Mucosa of descending colon (tissue), 3 donors: ENCODE results near the gene ZNF184. TPM values are rescaled to one million over a fixed set of nuclear protein-coding genes. Genes with fewer than 3 reads are reported as not detected.
"Not testable (repeated sequence)": the region's sequence is repeated elsewhere in the genome, so short reads cannot be mapped to it uniquely, and the experiment has no call there.

Experiments used
- ATAC-seq: fragments of 200-7000 bp; cut with Tn5 transposase; one replicate; pipeline ENCODE4 v1.9.1; 2020; ENCODE audit warnings: mild to moderate bottlenecking, moderate library complexity
- DNase-seq, 3 donors: peaks; one replicate each; pipeline ENCODE4 v3.0.0-alpha.2; 2020
- H3K36me3 ChIP-seq: fragments of 200-600 bp; one replicate; pipeline ENCODE4 v1.8.0; 2021; ENCODE audit warnings: low read depth, mild to moderate bottlenecking
- H3K4me1 ChIP-seq: fragments of 200-600 bp; one replicate; pipeline ENCODE4 v1.8.0; 2021; ENCODE audit warnings: low read depth, mild to moderate bottlenecking
- H3K4me3 ChIP-seq: fragments of 200-600 bp; one replicate; pipeline ENCODE4 v1.8.0; 2021; ENCODE audit warnings: mild to moderate bottlenecking
- H3K9me3 ChIP-seq: fragments of 200-600 bp; one replicate; pipeline ENCODE4 v1.8.0; 2021; ENCODE audit warnings: mild to moderate bottlenecking
- intact Hi-C, 2 donors: fragments of 100-400 bp; cut with DNase I in 1 of 2; cut with micrococcal nuclease in 1 of 2; formaldehyde crosslinking; loops; one replicate each; pipeline versions ENCODE4 v1.11.0 to v1.11.1; 2022; cut with DNase I, micrococcal nuclease
- total RNA-seq, 3 donors: library from RNA; stranded (reverse); fragmentation: NEBNext Ultra II Directional in 2 of 3; extraction: Animal tissue kit (Norgen Biotek cat#: 25700) in 2 of 3; gene quantifications; one replicate each; pipeline versions ENCODE4 v1.2.1 to v1.2.4, GENCODE V29; 2021 to 2023
- TF ChIP-seq, protein P1 (sequence below): fragments of 200-600 bp; IDR thresholded peaks from one replicate; pipeline ENCODE4 v1.8.0; 2022; ENCODE audit warnings: antibody characterized with exemption, mild to moderate bottlenecking
- donor health status: DM: no; HTN: no; CAD: no; lungs with moderate emphysema.
- donor health status: DM: no; HTN: no; CAD: no.
- donor health status: DM: no; HTN: yes; CAD: no.

The ZNF184 gene
- total RNA-seq, 3 donors from 2014 or later = 6.0 to 7.0 (median 6.2) TPM

DNA sequence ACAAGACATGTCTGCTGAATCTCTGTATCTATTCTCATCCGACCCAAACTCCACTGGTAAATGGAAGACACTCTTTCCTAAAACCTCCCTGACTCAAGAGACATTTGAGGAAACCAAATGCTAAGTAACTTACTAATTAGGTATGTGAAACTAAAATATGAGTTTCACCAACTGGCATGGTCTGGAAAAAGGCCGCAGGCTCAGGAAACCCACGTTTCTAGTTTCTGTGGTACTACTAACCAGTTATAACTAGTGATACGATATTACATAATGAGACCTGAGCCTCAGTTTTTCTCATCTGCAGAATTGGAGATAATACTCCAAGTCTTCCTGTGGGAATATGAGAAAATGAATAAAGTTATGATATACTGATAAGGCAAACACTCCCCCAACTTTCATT, 44.4 kb downstream of the ZNF184 start:
- ATAC-seq (no peak), DNase-seq (no peak)
- Histone ChIP-seq H3K9me3 (no peaks in the 10 kb centered on the region), H3K4me3 (no peak overlapping the region), H3K4me1 (no peaks in the 10 kb centered on the region), H3K36me3 (no peaks in the 10 kb centered on the region)
- TF ChIP-seq, protein P1, sequence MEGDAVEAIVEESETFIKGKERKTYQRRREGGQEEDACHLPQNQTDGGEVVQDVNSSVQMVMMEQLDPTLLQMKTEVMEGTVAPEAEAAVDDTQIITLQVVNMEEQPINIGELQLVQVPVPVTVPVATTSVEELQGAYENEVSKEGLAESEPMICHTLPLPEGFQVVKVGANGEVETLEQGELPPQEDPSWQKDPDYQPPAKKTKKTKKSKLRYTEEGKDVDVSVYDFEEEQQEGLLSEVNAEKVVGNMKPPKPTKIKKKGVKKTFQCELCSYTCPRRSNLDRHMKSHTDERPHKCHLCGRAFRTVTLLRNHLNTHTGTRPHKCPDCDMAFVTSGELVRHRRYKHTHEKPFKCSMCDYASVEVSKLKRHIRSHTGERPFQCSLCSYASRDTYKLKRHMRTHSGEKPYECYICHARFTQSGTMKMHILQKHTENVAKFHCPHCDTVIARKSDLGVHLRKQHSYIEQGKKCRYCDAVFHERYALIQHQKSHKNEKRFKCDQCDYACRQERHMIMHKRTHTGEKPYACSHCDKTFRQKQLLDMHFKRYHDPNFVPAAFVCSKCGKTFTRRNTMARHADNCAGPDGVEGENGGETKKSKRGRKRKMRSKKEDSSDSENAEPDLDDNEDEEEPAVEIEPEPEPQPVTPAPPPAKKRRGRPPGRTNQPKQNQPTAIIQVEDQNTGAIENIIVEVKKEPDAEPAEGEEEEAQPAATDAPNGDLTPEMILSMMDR = no peak
- intact Hi-C loops = no loop called here

DNA sequence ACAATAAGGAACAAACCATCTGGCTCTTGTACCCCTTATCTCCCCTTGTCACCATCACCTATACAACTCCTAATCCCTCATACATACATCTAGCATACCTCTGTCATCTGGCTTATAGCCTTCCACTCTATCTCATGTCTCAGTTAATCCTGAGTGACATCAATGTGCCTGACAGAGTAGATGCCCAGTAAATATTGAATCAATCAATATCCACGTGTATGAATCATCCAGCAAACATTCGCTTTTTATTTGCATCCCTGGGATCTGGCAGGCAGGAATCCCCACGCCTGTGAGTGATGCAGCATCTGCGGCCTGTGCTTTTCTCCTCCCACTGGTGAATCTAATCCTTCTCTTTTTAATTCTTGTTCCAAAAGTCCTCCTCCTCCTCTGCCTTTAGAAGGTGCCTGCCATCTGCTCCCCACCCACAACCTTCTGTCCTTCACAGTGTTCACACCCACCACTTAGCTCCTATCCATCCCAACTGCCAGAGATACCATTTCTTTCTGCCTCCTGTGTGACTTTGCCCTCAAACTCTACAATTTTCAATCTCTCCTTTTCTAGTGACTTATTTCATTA, 46.8 kb downstream of the ZNF184 start:
- ATAC-seq = no peak
- Histone ChIP-seq H3K4me3 (no peak overlapping the region), H3K4me1 (no peaks in the 10 kb centered on the region), H3K9me3 (no peaks in the 10 kb centered on the region), H3K36me3 (no peaks in the 10 kb centered on the region)
- intact Hi-C loops = no loop called here
- TF ChIP-seq, protein P1 = no peak
- DNase-seq = no peak

DNA sequence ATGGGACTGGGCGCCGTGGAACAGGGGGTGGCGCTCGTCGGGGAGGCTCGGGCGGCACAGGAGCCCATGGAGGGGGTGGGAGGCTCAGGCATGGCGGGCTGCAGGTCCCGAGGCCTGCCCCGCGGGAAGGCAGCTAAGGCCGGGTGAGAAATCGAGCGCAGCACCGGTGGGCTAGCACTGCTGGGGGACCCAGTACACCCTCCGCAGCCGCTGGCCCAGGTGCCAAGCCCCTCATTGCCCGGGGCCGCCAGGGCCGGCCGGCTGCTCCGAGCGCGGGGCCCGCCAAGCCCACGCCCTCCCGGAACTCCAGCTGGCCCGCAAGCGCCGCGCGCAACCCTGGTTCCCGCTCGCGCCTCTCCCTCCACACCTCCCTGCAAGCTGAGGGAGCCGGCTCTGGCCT, 48.1 kb downstream of the ZNF184 start:
- H3K36me3 ChIP-seq, H3K4me3 ChIP-seq, H3K4me1 ChIP-seq, H3K9me3 ChIP-seq, DNase-seq, intact Hi-C loops, ATAC-seq: not testable (repeated sequence)

DNA sequence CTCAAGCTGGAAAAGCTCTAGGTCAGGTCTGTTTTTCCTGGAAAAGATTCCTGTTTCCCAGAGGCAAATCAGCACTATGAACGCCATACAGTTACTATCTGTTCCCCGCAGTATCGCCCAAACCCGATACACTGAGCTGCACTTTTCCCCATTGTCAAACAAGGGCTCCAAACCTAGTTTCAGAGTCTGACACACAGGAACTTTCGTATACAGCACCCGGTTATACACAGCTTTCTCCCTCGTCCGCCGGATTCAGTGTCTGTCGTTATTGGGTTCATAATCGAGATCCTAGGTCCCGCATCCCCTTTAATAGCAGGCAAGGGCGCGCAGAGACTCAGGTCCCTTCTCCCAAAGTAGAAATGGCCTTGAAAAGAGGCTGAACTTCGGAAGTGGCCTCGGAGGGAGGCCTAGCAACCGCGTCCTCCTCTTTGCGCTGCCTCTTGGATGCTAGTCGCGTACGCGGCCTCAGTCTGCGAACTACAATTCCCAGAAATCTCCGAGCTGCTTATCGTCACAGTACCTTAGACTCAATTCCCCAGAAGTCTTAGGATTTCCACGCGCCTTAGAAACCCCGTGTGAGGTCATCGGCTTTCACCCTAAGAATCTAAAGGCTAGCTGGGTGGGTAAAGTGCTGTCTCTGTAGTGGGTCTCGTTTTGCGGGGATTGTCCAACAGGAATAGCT, 50.1 kb downstream of the ZNF184 start:
- H3K4me3 ChIP-seq = no peak overlapping the region
- TF ChIP-seq, protein P1 = no peak
- no peaks in the 10 kb centered on the region for H3K36me3 ChIP-seq
- ATAC-seq (no peak), DNase-seq (peak in 1 of 3 donors; percentile 3)
- no peaks in the 10 kb centered on the region for H3K9me3 ChIP-seq
- no peaks in the 10 kb centered on the region for H3K4me1 ChIP-seq
- intact Hi-C loops = no loop called here

DNA sequence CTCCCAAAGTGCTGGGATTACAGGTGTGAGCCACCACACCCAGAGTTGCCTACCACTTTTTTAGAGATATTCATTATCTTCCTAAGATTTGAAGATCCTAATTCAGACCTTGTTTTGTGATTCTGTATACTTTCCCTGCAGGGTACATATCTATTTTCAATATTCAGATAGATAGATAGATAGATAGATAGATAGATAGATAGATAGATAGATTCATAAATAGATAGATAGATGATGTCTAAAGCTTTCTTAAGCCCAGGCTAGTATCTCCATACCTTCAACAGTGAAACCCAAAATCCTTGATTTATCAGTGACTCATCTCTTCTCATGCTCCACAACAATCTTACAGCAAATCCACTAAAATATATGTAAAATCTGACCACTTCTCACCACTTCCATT, 53.5 kb downstream of the ZNF184 start:
- H3K4me1 ChIP-seq = no peaks in the 10 kb centered on the region
- TF ChIP-seq, protein P1 = no peak
- ATAC-seq (no peak), DNase-seq (no peak)
- no peak overlapping the region for H3K4me3 ChIP-seq
- intact Hi-C loops = no loop called here
- no peaks in the 10 kb centered on the region for H3K36me3 ChIP-seq
- no peaks in the 10 kb centered on the region for H3K9me3 ChIP-seq

DNA sequence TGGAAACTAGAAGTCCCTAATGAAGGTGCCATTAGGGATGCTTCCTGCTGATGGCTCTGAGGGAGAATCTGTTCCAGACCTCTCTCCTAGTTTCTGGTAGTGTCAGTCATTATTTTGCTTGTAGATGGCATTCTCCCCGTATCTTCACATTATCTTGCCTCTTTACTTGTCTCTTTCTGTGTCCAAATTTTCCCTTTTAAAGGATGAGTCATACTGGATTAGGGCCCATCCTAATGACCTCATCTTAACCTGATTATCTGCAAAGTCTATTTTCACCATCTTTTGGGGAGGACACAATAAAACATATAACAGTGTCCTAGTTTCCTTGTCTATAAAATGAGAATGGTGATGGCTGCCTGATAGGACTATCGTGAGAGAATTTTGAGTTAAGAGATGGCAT, 57.0 kb downstream of the ZNF184 start:
- H3K4me1 ChIP-seq = no peaks in the 10 kb centered on the region
- H3K4me3 ChIP-seq = no peak overlapping the region
- DNase-seq (no peak), ATAC-seq (no peak)
- no peaks in the 10 kb centered on the region for H3K36me3 ChIP-seq
- no peaks in the 10 kb centered on the region for H3K9me3 ChIP-seq
- intact Hi-C loops = no loop called here
- TF ChIP-seq, protein P1 = no peak
